NOMO-1 treated with DMSO at 0.1 percent for 48 hours (cell line): ENCODE measurements around the gene MDFIC.

Experiments
- DNase-seq: peaks from one replicate; lab custom pipeline; 2025; ENCODE audit not compliant: unreplicated experiment; lab: John Stamatoyannopoulos, UW

MDFIC gene

GRCh38 chr7:114925434-114925833 lies 3.5 kb downstream of the MDFIC start:
- no peak for DNase-seq

- no peak for DNase-seq
Observed at GRCh38 chr7:114928060-114928459, 6.2 kb downstream of the MDFIC start.

DNA sequence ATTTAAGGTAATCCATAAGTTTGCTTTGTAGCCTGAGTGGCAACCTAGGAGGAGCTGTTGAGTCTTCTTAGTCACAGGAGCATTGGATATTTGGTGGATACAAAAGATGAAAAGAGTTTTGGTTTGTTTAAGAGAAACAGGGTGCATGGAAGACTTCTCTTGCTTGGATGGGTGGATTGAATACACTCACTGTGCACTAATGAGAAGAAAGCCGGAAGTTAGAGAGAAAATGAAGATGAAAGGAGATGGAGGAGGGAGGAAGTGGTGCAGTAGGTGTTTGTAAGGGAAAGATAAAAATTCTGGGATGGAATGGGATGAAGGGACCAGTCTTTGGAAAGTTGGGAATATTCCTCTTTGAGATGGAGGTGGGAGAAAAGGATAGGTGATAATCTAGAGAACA lies 7.7 kb downstream of the MDFIC start:
- no peak for DNase-seq

GRCh38 chr7:114930107-114930661 lies 8.3 kb downstream of the MDFIC start:
- DNase-seq, result no peak

- peak; percentile 64 for DNase-seq
Observed at GRCh38 chr7:114930829-114931655, 9.1 kb downstream of the MDFIC start.

- no peak for DNase-seq
Observed at GRCh38 chr7:114931656-114932011, 9.7 kb downstream of the MDFIC start.

GRCh38 chr7:114932991-114933390 lies 11.1 kb downstream of the MDFIC start:
- DNase-seq, result peak; percentile 26

DNA sequence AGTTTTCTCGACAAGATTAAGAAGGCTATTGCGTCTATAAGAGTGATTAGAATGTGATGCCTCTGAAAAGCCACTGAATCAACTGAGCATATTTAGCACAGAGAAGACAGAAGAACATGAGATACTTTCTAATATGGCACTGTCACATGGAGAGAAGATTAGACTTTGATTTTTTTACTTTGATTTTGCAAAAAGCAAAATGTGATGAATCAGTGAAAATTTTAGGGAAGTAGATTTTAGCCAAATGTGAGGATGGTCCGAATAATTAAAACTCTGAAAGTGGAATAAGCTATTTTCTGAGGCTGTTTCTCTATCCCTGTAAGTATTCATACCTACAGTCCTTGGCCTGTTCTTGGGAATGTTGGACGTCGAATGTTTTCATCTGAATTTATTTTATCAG lies 11.8 kb downstream of the MDFIC start:
- DNase-seq, result no peak

GRCh38 chr7:114934086-114934485 lies 12.2 kb downstream of the MDFIC start:
- DNase-seq, result no peak

- DNase-seq, result no peak
Observed at GRCh38 chr7:114934713-114935112, 12.8 kb downstream of the MDFIC start.

DNA sequence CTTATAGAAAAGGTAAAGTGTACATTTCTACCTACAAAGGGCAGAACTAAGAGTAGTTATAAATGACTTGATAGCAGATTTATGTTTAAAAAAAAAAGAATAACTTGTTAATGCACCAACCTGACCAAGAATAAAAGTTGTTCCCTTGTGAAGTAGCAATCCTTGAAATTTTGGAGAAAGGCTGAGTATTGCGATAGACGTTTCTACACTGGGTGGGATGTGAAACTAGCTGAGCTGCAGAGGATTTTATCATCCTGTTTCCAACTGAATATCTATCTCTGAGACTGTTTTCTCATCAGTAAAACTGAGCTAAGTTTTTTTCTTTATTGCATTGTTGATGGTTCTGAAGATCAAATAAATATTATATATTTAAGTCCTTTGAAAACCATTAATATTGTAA lies 14.6 kb downstream of the MDFIC start:
- peak; percentile 9 for DNase-seq

GRCh38 chr7:114937446-114937845 lies 15.6 kb downstream of the MDFIC start:
- no peak for DNase-seq

GRCh38 chr7:114938785-114939184 lies 16.9 kb downstream of the MDFIC start:
- DNase-seq, result no peak

DNA sequence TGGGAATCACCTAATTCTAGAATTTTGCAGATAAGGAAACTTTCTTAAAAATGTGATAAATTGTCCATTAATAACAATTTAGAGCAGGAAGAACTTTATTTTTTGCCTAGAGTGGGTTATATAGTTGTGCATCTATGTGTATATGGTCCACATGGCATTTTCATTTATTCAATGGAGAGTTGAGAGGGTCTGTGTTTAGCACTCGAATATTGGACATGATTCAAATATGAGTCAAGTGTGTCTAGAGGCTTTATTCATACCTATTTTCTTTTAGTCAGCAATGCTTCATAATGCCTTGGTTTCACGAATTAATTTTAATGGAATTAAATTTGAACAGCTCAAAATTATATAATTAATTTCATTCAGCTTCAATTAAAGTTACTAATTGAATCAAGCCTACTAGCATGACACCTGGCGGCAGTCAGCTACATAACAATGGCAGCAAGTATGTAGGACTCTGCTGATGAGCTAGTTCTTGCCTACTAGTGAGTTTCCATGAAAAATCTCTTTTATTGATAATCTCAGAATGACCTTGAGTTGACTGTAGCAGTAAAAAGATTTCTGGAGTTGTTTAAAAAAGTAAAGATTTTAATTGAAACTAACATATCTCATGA lies 17.7 kb downstream of the MDFIC start:
- no peak for DNase-seq

DNA sequence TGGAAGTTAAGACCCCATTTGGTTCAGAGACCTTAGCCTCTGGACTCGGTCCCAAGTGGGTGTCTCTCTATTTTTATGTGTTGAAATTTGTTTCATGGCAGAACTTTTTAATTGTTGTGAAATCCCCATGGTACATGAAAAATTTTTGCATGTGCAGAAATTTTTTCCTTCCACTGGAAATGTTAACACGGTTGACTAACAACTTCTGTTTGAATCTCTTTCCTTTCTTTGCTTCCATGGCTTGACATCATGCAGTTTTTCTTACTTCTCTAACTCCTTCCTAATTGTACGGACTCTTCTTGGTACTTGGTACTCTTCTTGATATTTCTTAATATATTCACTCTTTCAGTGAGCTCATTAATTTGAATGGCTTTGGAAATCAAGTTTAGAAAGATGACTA lies 18.3 kb downstream of the MDFIC start:
- DNase-seq, result no peak

DNA sequence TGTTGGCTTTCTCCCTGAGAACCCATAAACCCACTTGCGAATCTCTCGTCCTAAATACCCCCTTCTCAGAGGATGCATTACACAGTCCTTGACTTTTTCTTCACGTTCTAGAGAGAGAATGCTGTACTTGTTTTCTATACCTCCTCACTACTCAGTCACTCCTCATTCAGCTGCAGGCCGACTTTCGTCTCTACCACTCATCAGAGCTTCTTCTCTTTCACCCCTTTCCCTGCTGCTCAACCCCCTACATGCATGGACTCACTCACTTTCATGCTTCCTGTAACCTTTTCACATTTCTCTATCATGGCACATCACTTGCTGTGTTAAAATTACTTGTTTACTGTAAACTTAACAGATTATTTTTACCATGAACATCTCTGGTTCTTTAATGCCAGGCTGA lies 19.8 kb downstream of the MDFIC start:
- no peak for DNase-seq

DNA sequence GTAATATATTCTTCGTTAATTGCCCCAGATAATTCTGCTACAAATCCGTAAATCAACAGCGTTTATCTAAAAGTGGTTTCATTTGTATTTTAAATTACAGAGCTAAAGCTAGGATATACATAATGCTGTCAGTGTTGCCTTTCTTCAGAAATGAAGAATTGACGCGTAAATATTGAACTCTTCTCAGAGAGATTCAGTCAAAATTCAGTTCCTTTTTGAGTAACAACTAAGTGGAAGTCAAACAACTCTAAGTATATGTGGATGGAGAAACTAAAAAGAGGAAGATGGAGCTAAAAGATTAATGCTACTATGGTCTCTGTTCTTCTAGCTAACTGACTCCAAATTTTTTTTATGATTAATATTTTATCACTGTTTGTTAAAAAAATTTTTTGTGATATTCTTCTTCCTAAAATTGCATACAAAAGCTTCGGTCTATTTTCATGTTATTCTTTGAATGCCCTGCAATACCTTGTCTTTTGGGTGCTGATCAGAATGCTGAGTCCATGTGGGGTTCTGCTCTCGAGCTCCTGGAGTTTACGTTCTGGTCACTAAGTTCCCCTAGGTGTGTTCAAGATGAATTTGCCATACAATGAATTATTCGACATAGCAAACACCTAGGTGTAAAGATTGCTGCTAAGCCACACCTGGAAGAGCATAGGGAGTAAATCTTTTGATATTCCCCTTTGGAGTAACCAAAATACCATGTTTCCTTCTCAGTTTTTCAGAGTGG lies 20.7 kb downstream of the MDFIC start:
- DNase-seq, result peak; percentile 59

GRCh38 chr7:114943530-114943929 lies 21.6 kb downstream of the MDFIC start:
- DNase-seq, result no peak

DNA sequence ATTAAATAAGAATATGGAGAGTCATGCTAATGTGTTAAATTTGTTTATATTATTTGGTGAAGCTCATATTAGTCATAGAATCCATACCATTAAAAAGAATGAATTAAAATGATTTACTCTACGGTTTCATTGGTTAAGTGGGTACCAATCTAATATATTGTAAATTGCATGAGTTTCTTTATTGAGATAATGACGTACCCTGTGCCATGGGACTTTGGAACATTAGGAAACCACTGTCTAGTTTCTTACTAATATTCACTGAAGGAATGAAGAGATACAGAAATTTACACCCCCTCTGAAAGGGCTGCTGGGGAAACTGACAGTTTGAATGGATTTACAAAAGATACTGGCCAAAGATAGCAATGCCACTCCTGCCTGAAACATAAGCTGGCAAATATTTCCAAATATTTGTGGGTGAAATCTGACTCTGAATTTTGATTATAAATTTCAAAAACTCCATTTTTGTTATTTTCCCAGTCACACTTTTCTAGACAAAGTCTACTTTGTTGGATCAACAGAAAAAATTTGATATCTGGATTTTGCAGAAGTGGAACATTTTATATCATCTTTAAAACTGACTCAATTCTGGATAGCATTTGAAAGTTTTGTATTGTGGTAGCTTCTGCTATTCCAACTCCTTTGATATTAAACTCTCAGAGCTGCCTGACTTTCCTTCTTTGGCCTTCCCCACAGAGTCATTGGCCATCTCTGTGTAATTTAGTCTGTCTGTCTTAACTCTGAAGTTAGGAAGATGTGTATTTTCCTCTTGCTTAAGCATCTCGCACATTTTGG lies 22.3 kb downstream of the MDFIC start:
- DNase-seq, result no peak

GRCh38 chr7:114944745-114945625 lies 23.1 kb downstream of the MDFIC start:
- DNase-seq, result no peak
